HCT116 (cell line): ENCODE data around the gene C20orf204. TPM values are rescaled to one million over a fixed set of nuclear protein-coding genes. Genes with fewer than 3 reads are reported as not detected.

Experiments
- ATAC-seq: fragments of 200-7000 bp; cut with Tn5 transposase; 2 replicates; pipeline ENCODE4 v1.9.1; 2020; ENCODE audit warnings: mild to moderate bottlenecking, moderate library complexity
- BruUV-seq: library from RNA; stranded (reverse); fragments of 400-500 nt; replicated peaks from 2 replicates; lab custom pipeline; 2021; lab: Mats Ljungman, UMichigan
- CTCF ChIA-PET: fragments of 300-600 bp; sonication (Branson Sonifier 250); formaldehyde crosslinking; loops from one replicate; lab custom pipeline; 2021; ENCODE audit warnings: antibody characterized with exemption; lab: Charles Lee
- POLR2A ChIA-PET: fragments of 300-600, 350-600 bp; sonication (Branson Sonifier 250); formaldehyde crosslinking; loops from one replicate; lab custom pipeline; 2021; ENCODE audit warnings: antibody characterized with exemption; lab: Charles Lee
- RAD21 ChIA-PET, 2 experiments: fragments of 300-600 bp; sonication (Branson Sonifier 250); formaldehyde crosslinking; loops; one replicate each; lab custom pipeline; 2023; ENCODE audit warnings: low total read pairs in 2 of 2; ENCODE audit not compliant: uncharacterized antibody in 2 of 2, unreplicated experiment in 2 of 2, low non-redundant PET in 1 of 2; lab: Charles Lee
- DNase-seq: peaks from one replicate; pipeline ENCODE4 v3.0.0-alpha.2; 2010; ENCODE audit warnings: low read depth, low spot score
- H2AFZ ChIP-seq: fragments of 200-600 bp; shearing (Covaris generic), sonication (generic); 2 replicates; pipeline ENCODE4 v1.6.1; 2017; ENCODE audit warnings: low read depth, mixed run types, mixed read lengths, antibody characterized with exemption, low read length; ENCODE audit not compliant: poor library complexity, severe bottlenecking
- H3K27ac ChIP-seq: 2 replicates; pipeline ENCODE4 v1.5.1; 2012; ENCODE audit warnings: low read depth, low read length
- H3K27me3 ChIP-seq: fragments of 200-600 bp; sonication (generic); 2 replicates; pipeline ENCODE4 v1.6.1; 2016; ENCODE audit warnings: mixed run types, low read length, mixed read lengths; ENCODE audit not compliant: insufficient read depth
- H3K36me3 ChIP-seq, 2 experiments: fragments of 200-500 bp in 1 of 2; fragments of 200-600 bp in 1 of 2; sonication (Bioruptor generic) in 1 of 2; sonication (generic) in 1 of 2; 2 replicates each; pipeline versions ENCODE4 v1.5.1 to v1.6.1; 2014 to 2016; ENCODE audit warnings: low read length in 2 of 2, inconsistent platforms in 1 of 2, mixed read lengths in 1 of 2, mixed run types in 1 of 2; ENCODE audit not compliant: insufficient read depth in 2 of 2, control insufficient read depth in 1 of 2
- H3K4me1 ChIP-seq, 2 experiments: fragments of 200-600 bp in 1 of 2; sonication (generic) in 1 of 2; 2 replicates each; pipeline versions ENCODE4 v1.5.1 to v1.6.1; 2012 to 2017; ENCODE audit warnings: low read length in 2 of 2, inconsistent platforms in 1 of 2, mild to moderate bottlenecking in 1 of 2, mixed read lengths in 1 of 2, mixed run types in 1 of 2, moderate library complexity in 1 of 2; ENCODE audit not compliant: insufficient read depth in 2 of 2, control insufficient read depth in 1 of 2
- H3K4me2 ChIP-seq: fragments of 200-600 bp; sonication (generic); 2 replicates; pipeline ENCODE4 v1.6.1; 2017; ENCODE audit warnings: mixed run types, low read length, mixed read lengths
- H3K4me3 ChIP-seq, 2 experiments: fragments of 200-600 bp in 1 of 2; sonication (generic) in 1 of 2; replicated peaks in 1 of 2; 2 replicates each; pipeline ENCODE4 v1.5.1; 2011 to 2016; ENCODE audit warnings: low read length in 2 of 2, control low read depth in 1 of 2, low read depth in 1 of 2, mild to moderate bottlenecking in 1 of 2, mixed read lengths in 1 of 2, mixed run types in 1 of 2
- H3K79me2 ChIP-seq: fragments of 200-600 bp; sonication (generic); 2 replicates; pipeline ENCODE4 v1.6.1; 2017; ENCODE audit warnings: mild to moderate bottlenecking, mixed run types, low read length, moderate library complexity, mixed read lengths; ENCODE audit not compliant: insufficient read depth
- H3K9ac ChIP-seq: fragments of 200-600 bp; sonication (generic); 2 replicates; pipeline ENCODE4 v1.6.1; 2016; ENCODE audit warnings: low read length, mixed read lengths
- H3K9me2 ChIP-seq: fragments of 200-600 bp; sonication (generic), shearing (Covaris generic); 2 replicates; pipeline ENCODE4 v1.6.1; 2017; ENCODE audit warnings: mixed run types, mild to moderate bottlenecking, moderate library complexity; ENCODE audit not compliant: insufficient read depth
- H3K9me3 ChIP-seq, 2 experiments: fragments of 200-500 bp in 1 of 2; fragments of 200-600 bp in 1 of 2; sonication (Bioruptor generic) in 1 of 2; sonication (generic) in 1 of 2; 2 replicates each; pipeline ENCODE4 v1.6.1; 2014 to 2017; ENCODE audit warnings: low read length in 2 of 2, mixed read lengths in 2 of 2, inconsistent platforms in 1 of 2, low read depth in 1 of 2, mild to moderate bottlenecking in 1 of 2, mixed run types in 1 of 2, moderate library complexity in 1 of 2; ENCODE audit not compliant: control insufficient read depth in 1 of 2, insufficient read depth in 1 of 2
- H4K20me1 ChIP-seq: fragments of 200-600 bp; sonication (generic), shearing (Covaris generic); 2 replicates; pipeline ENCODE4 v1.6.1; 2017; ENCODE audit warnings: mixed run types, mild to moderate bottlenecking, moderate library complexity; ENCODE audit not compliant: insufficient read depth
- ATF3 ChIP-seq: IDR thresholded peaks from 2 replicates; pipeline ENCODE4 v1.6.1; 2012
- CTCF ChIP-seq, 3 experiments: fragments of 200-600 bp in 1 of 3; sonication (generic) in 1 of 3; IDR thresholded peaks in 2 of 3; conservative IDR thresholded peaks in 1 of 3; 2 replicates each; pipeline ENCODE4 v1.5.1; 2012 to 2017; ENCODE audit warnings: low read depth in 2 of 3, low read length in 2 of 3, antibody characterized with exemption in 1 of 3, borderline replicate concordance in 1 of 3, control low read depth in 1 of 3, mild to moderate bottlenecking in 1 of 3, mixed read lengths in 1 of 3, mixed run types in 1 of 3, moderate library complexity in 1 of 3; ENCODE audit not compliant: insufficient read depth in 1 of 3
- EZH2phosphoT487 ChIP-seq: fragments of 200-600 bp; IDR thresholded peaks from 2 replicates; pipeline ENCODE4 v1.6.1; 2018; ENCODE audit warnings: antibody characterized with exemption, borderline replicate concordance
- JUND ChIP-seq: IDR thresholded peaks from 2 replicates; pipeline ENCODE4 v1.6.1; 2012
- MAX ChIP-seq: IDR thresholded peaks from 2 replicates; pipeline ENCODE4 v1.6.1; 2012
- POLR2AphosphoS5 ChIP-seq: IDR thresholded peaks from 2 replicates; pipeline ENCODE4 v1.6.1; 2011; ENCODE audit warnings: mild to moderate bottlenecking, low read depth, low read length, moderate library complexity
- SIN3A ChIP-seq: IDR thresholded peaks from 2 replicates; pipeline ENCODE4 v1.6.1; 2012; ENCODE audit warnings: low read depth
- SRF ChIP-seq: IDR thresholded peaks from 2 replicates; pipeline ENCODE4 v1.6.1; 2012; ENCODE audit warnings: low read depth
- ZBTB33 ChIP-seq: IDR thresholded peaks from 2 replicates; pipeline ENCODE4 v1.6.1; 2011; ENCODE audit warnings: mild to moderate bottlenecking, low read length, moderate library complexity; ENCODE audit not compliant: insufficient replicate concordance; ENCODE audit errors: extremely low read depth
- ZFX ChIP-seq: fragments of 450-650 bp; IDR thresholded peaks from 2 replicates; pipeline ENCODE4 v1.6.1; 2017
- intact Hi-C: fragments of 100-400 bp; cut with micrococcal nuclease; formaldehyde crosslinking; loops from 2 replicates; pipeline ENCODE4 v1.10.0; 2022
- total RNA-seq: library from RNA; stranded (reverse); gene quantifications from one replicate; pipeline ENCODE4 v1.2.1, GENCODE V29; 2021; ENCODE audit not compliant: unreplicated experiment

Gene C20orf204
- total RNA-seq, 1 experiment from 2014 or later, result 2.5 TPM

- no peak overlapping the region for H3K4me3 ChIP-seq
- no peak overlapping the region for H3K4me2 ChIP-seq
- H3K9me3 ChIP-seq, result no peaks in the 10 kb centered on the region
- CTCF ChIA-PET, result no interaction called here
- H3K36me3 ChIP-seq, result no peaks in the 10 kb centered on the region
- ATAC-seq (no peak), DNase-seq (no peak)
- RAD21 ChIA-PET, result no interaction called here
- no peaks in the 10 kb centered on the region for H3K79me2 ChIP-seq
- H4K20me1 ChIP-seq, result no peaks in the 10 kb centered on the region
- H3K4me1 ChIP-seq, result peaks cover 9 to 10% of the 10 kb centered on the region in 2 experiments
- no peak overlapping the region for H3K9ac ChIP-seq
- intact Hi-C loops, result no loop called here
- H3K9me2 ChIP-seq, result no peaks in the 10 kb centered on the region
- no peak overlapping the region for H3K27ac ChIP-seq
- no peak for TF ChIP-seq ZBTB33
- no peak for TF ChIP-seq POLR2AphosphoS5
- TF ChIP-seq MAX, result no peak
- TF ChIP-seq ZFX, result no peak
- TF ChIP-seq JUND, result no peak
- no peak for TF ChIP-seq SIN3A
- TF ChIP-seq CTCF (IDR thresholded peaks at IDR 0.05 in 2 of 3, conservative IDR thresholded peaks at IDR 0.05 in 1 of 3; ENCODE audit: borderline replicate concordance in 1 of 3, insufficient read depth in 1 of 3, low read depth in 2 of 3, low read length in 2 of 3), result no peak
- TF ChIP-seq EZH2phosphoT487, result no peak
- no peak for TF ChIP-seq SRF
- no peak for TF ChIP-seq ATF3
- TF ChIP-seq, all 23 proteins: peak for 0
- POLR2A ChIA-PET, result no interaction called here
- Histone ChIP-seq H2AFZ (no peak overlapping the region), H3K27me3 (no peaks in the 10 kb centered on the region)
- no TSS peak for BruUV-seq
These were observed 35.7 kb downstream of the C20orf204 start for GRCh38 chr20:64071341-64072332.
